Spleen (tissue), 11 donors: ENCODE results near the gene EI24. TPM values are rescaled to one million over a fixed set of nuclear protein-coding genes. Genes with fewer than 3 reads are reported as not detected.

Experiments used
- DNase-seq: peaks from one replicate; pipeline ENCODE4 v3.0.0-alpha.2; 2020
- H3K27ac ChIP-seq, 8 donors: fragments of 200-600 bp; sonication (generic) in 7 of 8; 1 replicate in 4 of 8; 2 replicates in 4 of 8; pipeline versions ENCODE4 v1.5.0 to v1.8.0; 2016 to 2021; ENCODE audit warnings: inconsistent platforms in 4 of 8, mild to moderate bottlenecking in 4 of 8, moderate library complexity in 1 of 8
- H3K27me3 ChIP-seq, 7 donors: fragments of 200-600 bp; sonication (generic) in 6 of 7; replicated peaks in 1 of 7; 1 replicate in 4 of 7; 2 replicates in 3 of 7; pipeline versions ENCODE4 v1.5.0 to v1.8.0; 2016 to 2021; ENCODE audit warnings: inconsistent platforms in 3 of 7, mild to moderate bottlenecking in 1 of 7
- H3K36me3 ChIP-seq, 6 donors: fragments of 200-600 bp; sonication (generic) in 5 of 6; 1 replicate in 4 of 6; 2 replicates in 2 of 6; pipeline versions ENCODE4 v1.5.0 to v1.8.0; 2016 to 2021; ENCODE audit warnings: inconsistent platforms in 2 of 6
- H3K4me1 ChIP-seq, 6 donors: fragments of 200-600 bp; sonication (generic) in 5 of 6; 1 replicate in 3 of 6; 2 replicates in 3 of 6; pipeline versions ENCODE4 v1.5.0 to v1.8.0; 2016 to 2021; ENCODE audit warnings: inconsistent platforms in 3 of 6
- H3K4me3 ChIP-seq, 8 donors: fragments of 200-600 bp; sonication (generic) in 7 of 8; 1 replicate in 4 of 8; 2 replicates in 4 of 8; pipeline versions ENCODE4 v1.5.0 to v1.8.0; 2016 to 2021; ENCODE audit warnings: inconsistent platforms in 4 of 8, mild to moderate bottlenecking in 4 of 8, moderate library complexity in 2 of 8
- H3K9me3 ChIP-seq, 8 donors: fragments of 200-600 bp; sonication (generic) in 7 of 8; 1 replicate in 4 of 8; 2 replicates in 4 of 8; pipeline versions ENCODE4 v1.5.0 to v1.8.0; 2016 to 2021; ENCODE audit warnings: inconsistent platforms in 4 of 8
- POLR2A ChIP-seq, 3 donors: fragments of 450-650 bp; IDR thresholded peaks; one replicate each; pipeline ENCODE4 v1.5.1; 2017; ENCODE audit warnings: antibody characterized with exemption in 3 of 3, mild to moderate bottlenecking in 1 of 3
- POLR2AphosphoS5 ChIP-seq, 3 donors: sonication (generic); formaldehyde crosslinking; IDR thresholded peaks; one replicate each; pipeline ENCODE4 v1.5.1; 2017; ENCODE audit warnings: antibody characterized with exemption in 3 of 3
- WGBS, 5 donors: extraction: QIAGEN DNeasy Blood & Tissue Kit in 3 of 5; methylation state at CpG; one replicate each; pipeline versions ENCODE4 v1.1.5 to v1.1.7; 2013 to 2018; 5-methylcytosine and 5-hydroxymethylcytosine counted together
- intact Hi-C: fragments of 100-400 bp; cut with DNase I; formaldehyde crosslinking; loops from one replicate; pipeline ENCODE4 v1.15.0; 2023; ENCODE audit warnings: low total_unique reads
- polyA plus RNA-seq, 3 donors: library from polyadenylated mRNA; stranded (reverse); fragments of 200-250 nt; gene quantifications; one replicate each; pipeline ENCODE4 v1.2.1, GENCODE V29; 2013
- small RNA-seq, 4 donors: library from RNA; depleted of rRNA; stranded (forward); fragments of <200 nt; gene quantifications; one replicate each; pipeline ENCODE3, GENCODE V24; 2016
- total RNA-seq, 7 donors: library from RNA; depleted of rRNA in 3 of 7; stranded (reverse); fragments of >200 nt in 3 of 7; fragmentation: NEBNext Ultra II Directional in 4 of 7; extraction: Animal tissue kit (Norgen Biotek cat#: 25700) in 4 of 7; gene quantifications; one replicate each; pipeline versions ENCODE4 v1.1.0 to v1.2.1, GENCODE V29; 2016 to 2021
- TF ChIP-seq, protein P1 (sequence below), 11 experiments: fragments of 200-600 bp in 7 of 11; fragments of 450-650 bp in 4 of 11; sonication (generic) in 4 of 11; IDR thresholded peaks in 8 of 11; conservative IDR thresholded peaks in 3 of 11; 1 replicate in 7 of 11; 2 replicates in 4 of 11; pipeline versions ENCODE4 v1.4.0 to v1.8.0; 2016 to 2021; ENCODE audit warnings: antibody characterized with exemption in 11 of 11, inconsistent platforms in 4 of 11, mild to moderate bottlenecking in 1 of 11
- donor health status: healthy with polysubstance abuse.
- donor health status: DM: no; HTN: no; CAD: no; lungs with moderate emphysema.
- donor health status: DM: no; HTN: no; CAD: no.
- donor health status: Bipolar disorder and iron deficiency.
- donor health status: healthy.
- donor health status: DM: no; HTN: no; CAD: no.
- donor health status: DM: yes; HTN: yes; CAD: no.

The EI24 gene
- total and polyA plus RNA-seq, 10 donors: 15.5 to 71.3 (median 41.4) TPM

- H3K36me3 ChIP-seq: peaks cover 0 to 31% (median 13%) of the 10 kb centered on the region in 6 donors
- 0 to 1% (median 1%) methylated on average over 34 to 51 of the region's 51 CpGs for WGBS, 5 donors
- peak overlapping the region; percentile 52 to 88 (median 76) for H3K4me3 ChIP-seq
- TF ChIP-seq, protein P1, sequence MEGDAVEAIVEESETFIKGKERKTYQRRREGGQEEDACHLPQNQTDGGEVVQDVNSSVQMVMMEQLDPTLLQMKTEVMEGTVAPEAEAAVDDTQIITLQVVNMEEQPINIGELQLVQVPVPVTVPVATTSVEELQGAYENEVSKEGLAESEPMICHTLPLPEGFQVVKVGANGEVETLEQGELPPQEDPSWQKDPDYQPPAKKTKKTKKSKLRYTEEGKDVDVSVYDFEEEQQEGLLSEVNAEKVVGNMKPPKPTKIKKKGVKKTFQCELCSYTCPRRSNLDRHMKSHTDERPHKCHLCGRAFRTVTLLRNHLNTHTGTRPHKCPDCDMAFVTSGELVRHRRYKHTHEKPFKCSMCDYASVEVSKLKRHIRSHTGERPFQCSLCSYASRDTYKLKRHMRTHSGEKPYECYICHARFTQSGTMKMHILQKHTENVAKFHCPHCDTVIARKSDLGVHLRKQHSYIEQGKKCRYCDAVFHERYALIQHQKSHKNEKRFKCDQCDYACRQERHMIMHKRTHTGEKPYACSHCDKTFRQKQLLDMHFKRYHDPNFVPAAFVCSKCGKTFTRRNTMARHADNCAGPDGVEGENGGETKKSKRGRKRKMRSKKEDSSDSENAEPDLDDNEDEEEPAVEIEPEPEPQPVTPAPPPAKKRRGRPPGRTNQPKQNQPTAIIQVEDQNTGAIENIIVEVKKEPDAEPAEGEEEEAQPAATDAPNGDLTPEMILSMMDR (IDR thresholded peaks at IDR 0.05 in 8 of 11, conservative IDR thresholded peaks at IDR 0.05 in 3 of 11): peak in 1 of 11 experiments; percentile 17
- no peak for TF ChIP-seq POLR2A (IDR thresholded peaks at IDR 0.05)
- TF ChIP-seq POLR2AphosphoS5 (IDR thresholded peaks at IDR 0.05): peak; percentile 92 to 95 (median 92)
- DNase-seq: peak; percentile 95
- H3K27ac ChIP-seq: peak overlapping the region; percentile 88 to 98 (median 96)
- H3K9me3 ChIP-seq: no peaks in the 10 kb centered on the region
- H3K4me1 ChIP-seq: peaks cover 10 to 26% (median 19%) of the 10 kb centered on the region in 6 donors
- intact Hi-C loops: loop anchor here (10.0 kb wide), 1 partner anchor 249 kb away; no protein-coding TSS in a partner anchor
- H3K27me3 ChIP-seq: no peaks in the 10 kb centered on the region
Measured at GRCh38 chr11:125625630-125626287, 56.5 kb downstream of the EI24 start.

DNA sequence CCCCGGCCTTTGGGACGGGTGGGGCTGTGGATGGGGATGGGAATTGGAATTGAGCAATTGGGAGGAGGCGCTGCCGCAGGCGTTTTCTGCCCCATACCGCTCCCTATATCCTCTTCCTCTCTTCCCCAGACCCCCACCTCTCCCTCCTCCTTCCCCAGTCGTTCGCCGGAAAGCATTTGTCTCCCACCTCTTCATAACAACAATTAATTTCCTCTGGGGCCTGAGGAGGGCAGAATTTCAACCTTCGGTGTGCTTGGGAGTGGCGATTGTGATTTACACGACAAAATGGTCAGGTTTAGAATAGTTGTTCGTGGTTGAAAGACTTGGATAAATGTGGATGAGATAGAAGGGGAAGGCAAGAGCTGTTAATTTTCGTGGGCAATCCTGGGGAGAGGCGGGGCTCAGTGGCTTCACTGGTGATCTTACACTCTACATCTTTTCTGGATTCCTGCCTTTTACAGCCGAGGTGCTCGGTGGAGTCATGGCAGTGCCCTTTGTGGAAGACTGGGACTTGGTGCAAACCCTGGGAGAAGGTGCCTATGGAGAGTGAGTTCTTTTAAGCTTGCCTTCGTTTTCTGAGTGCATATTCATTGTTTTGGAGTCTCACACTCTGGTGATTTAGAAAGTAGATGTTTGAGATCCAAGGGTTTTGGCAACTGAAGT, 57.1 kb downstream of the EI24 start:
- intact Hi-C loops: loop anchor here (10.0 kb wide), 1 partner anchor 248 kb away; no protein-coding TSS in a partner anchor
- peaks cover 0 to 24% (median 6%) of the 10 kb centered on the region in 6 donors for H3K36me3 ChIP-seq
- H3K4me3 ChIP-seq: peak overlapping the region; percentile 52 to 88 (median 76)
- H3K27me3 ChIP-seq: no peaks in the 10 kb centered on the region
- no peak for DNase-seq
- WGBS, 5 donors: 0 to 1% (median 1%) methylated on average over 17 to 18 of the region's 18 CpGs
- H3K9me3 ChIP-seq: no peaks in the 10 kb centered on the region
- peaks cover 10 to 26% (median 19%) of the 10 kb centered on the region in 6 donors for H3K4me1 ChIP-seq
- TF ChIP-seq POLR2A (IDR thresholded peaks at IDR 0.05) (no peak), POLR2AphosphoS5 (IDR thresholded peaks at IDR 0.05) (no peak)
- TF ChIP-seq, protein P1 (IDR thresholded peaks at IDR 0.05 in 8 of 11, conservative IDR thresholded peaks at IDR 0.05 in 3 of 11): no peak
- peak overlapping the region in 5 of 8 donors; percentile 88 to 98 (median 95) for H3K27ac ChIP-seq

DNA sequence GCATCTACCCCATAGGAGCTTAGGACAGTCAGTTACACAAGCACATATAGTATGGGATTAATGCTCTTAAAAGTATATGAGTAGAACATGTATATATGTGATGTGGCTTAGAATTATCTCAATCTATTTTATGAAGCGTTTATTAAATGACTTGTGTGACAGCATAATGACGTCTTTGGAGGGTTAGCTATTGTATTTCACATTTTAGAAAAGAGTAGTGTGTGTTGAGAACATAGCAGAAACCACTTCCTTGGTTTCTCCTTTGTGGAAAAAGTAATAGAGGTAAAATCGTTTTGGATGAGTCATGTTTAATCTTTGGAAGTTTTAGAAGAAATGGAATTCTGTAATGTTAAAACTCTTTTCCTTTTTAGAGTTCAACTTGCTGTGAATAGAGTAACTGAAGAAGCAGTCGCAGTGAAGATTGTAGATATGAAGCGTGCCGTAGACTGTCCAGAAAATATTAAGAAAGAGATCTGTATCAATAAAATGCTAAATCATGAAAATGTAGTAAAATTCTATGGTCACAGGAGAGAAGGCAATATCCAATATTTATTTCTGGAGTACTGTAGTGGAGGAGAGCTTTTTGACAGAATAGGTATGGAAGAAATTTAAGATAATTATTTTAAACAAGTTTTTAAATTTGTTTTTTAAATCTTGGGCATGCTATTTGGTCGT, 58.1 kb downstream of the EI24 start:
- no peaks in the 10 kb centered on the region for H3K9me3 ChIP-seq
- H3K36me3 ChIP-seq: peaks cover 0 to 14% (median 0%) of the 10 kb centered on the region in 6 donors
- TF ChIP-seq, protein P1 (IDR thresholded peaks at IDR 0.05 in 8 of 11, conservative IDR thresholded peaks at IDR 0.05 in 3 of 11): no peak
- TF ChIP-seq POLR2A (IDR thresholded peaks at IDR 0.05) (no peak), POLR2AphosphoS5 (IDR thresholded peaks at IDR 0.05) (no peak)
- 70 to 78% (median 74%) methylated on average over 7 of the region's 7 CpGs for WGBS, 5 donors
- no peak overlapping the region for H3K27ac ChIP-seq
- intact Hi-C loops: loop anchor here (10.0 kb wide), 1 partner anchor 247 kb away; no protein-coding TSS in a partner anchor
- peak overlapping the region in 1 of 8 donors; percentile 88 for H3K4me3 ChIP-seq
- H3K27me3 ChIP-seq: no peaks in the 10 kb centered on the region
- no peak for DNase-seq
- H3K4me1 ChIP-seq: peaks cover 10 to 26% (median 19%) of the 10 kb centered on the region in 6 donors

Small RNA genes within 50 kb of the gene (small RNA-seq; reads per million reads assigned to genes)
- 0 reads per million in 4 donors for gene RNU6-1156P

Other genes with a start within 250 kb of the EI24 start
- gene FEZ1, start 73.2 kb upstream of the EI24 start, total RNA-seq: 10 to 100 TPM; 14.5 to 27.1 (median 18.1) TPM
- gene FEZ1, start 73.2 kb upstream of the EI24 start, polyA plus RNA-seq: 10 to 100 TPM in 2 of 3 donors, 1 to 10 TPM in 1; 8.9 to 14.9 (median 12.5) TPM
- gene STT3A, start 23.4 kb downstream of the EI24 start, total RNA-seq: 100 to 1,000 TPM in 2 of 7 donors, 10 to 100 TPM in 5; 73.9 to 102 (median 87.7) TPM
- gene STT3A, start 23.4 kb downstream of the EI24 start, polyA plus RNA-seq: 10 to 100 TPM; 23.0 to 25.2 (median 23.0) TPM
- gene CHEK1, start 55.7 kb downstream of the EI24 start, total RNA-seq: 10 to 100 TPM in 1 of 7 donors, 1 to 10 TPM in 6; 1.9 to 10.3 (median 6.8) TPM
- gene CHEK1, start 55.7 kb downstream of the EI24 start, polyA plus RNA-seq: 1 to 10 TPM; 1.6 to 5.5 (median 2.9) TPM
- gene ACRV1, start 111.4 kb downstream of the EI24 start, total RNA-seq: not detected
- under 1 TPM in 1 of 3 donors, not detected in 2; 0.09 TPM for gene ACRV1, start 111.4 kb downstream of the EI24 start, polyA plus RNA-seq
- not detected for gene PATE1, start 176.8 kb downstream of the EI24 start, total RNA-seq
- not detected for gene PATE1, start 176.8 kb downstream of the EI24 start, polyA plus RNA-seq
- not detected for gene PATE2, start 209.4 kb downstream of the EI24 start, total RNA-seq
- gene PATE2, start 209.4 kb downstream of the EI24 start, polyA plus RNA-seq: not detected
- not detected for gene PATE3, start 218.7 kb downstream of the EI24 start, total RNA-seq
- not detected for gene PATE3, start 218.7 kb downstream of the EI24 start, polyA plus RNA-seq